ENCODE results near the gene GRAMD1A.

The GRAMD1A gene

DNA sequence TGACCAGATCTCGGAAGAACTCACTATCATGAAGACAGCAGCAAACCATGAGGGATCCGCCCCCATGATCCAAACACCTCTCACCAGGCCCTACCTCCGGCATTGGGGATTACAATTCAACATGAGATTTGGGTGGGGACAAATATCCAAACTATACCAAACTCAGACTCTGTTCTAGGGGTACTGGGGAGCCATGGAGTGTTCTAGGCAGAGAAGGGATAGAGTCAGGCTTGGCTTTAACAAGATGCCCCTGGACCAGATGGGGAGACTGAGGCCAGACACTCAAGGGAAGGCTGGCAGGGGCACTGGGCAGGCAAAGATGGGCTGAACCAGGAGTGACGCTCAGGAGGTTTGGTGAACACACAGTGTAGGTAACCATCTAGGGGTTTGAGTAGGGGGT lies 18.3 kb downstream of the GRAMD1A start:
- Histone ChIP-seq H3K9me3 (ENCODE audit: control extremely low read depth in 1 of 5, control insufficient read depth in 4 of 5, insufficient read depth in 2 of 5, low read depth in 1 of 5, low read length in 4 of 5) (no peaks in the 10 kb centered on the region), H3K27me3 (replicated peaks in 2 of 5; ENCODE audit: control insufficient read depth in 4 of 5, insufficient read depth in 5 of 5, low read length in 4 of 5) (no peaks in the 10 kb centered on the region), H3K36me3 (ENCODE audit: control insufficient read depth in 4 of 4, insufficient read depth in 4 of 4, low read length in 3 of 4) (peaks cover 18 to 88% (median 62%) of the 10 kb centered on the region in 4 experiments), H3K4me1 (ENCODE audit: control extremely low read depth in 1 of 4, control insufficient read depth in 4 of 4, insufficient read depth in 4 of 4, low read length in 3 of 4) (peaks cover 0 to 18% (median 16%) of the 10 kb centered on the region in 4 experiments), H3K4me3 (ENCODE audit: control insufficient read depth in 1 of 7, extremely low read depth in 1 of 7, insufficient read depth in 4 of 7, low read depth in 2 of 7, low read length in 6 of 7) (no peak overlapping the region), H3K27ac (ENCODE audit: insufficient read depth in 1 of 2, low read depth in 1 of 2, low read length in 2 of 2, poor library complexity in 1 of 2, severe bottlenecking in 2 of 2) (no peak overlapping the region)
- WGBS (ENCODE audit: insufficient coverage), result 100% methylated on average over 1 of the region's 4 CpGs
- no peak for DNase-seq
- CTCF ChIA-PET, result interaction anchor here (0.6 to 1.5 kb wide), 3 partner anchors 9 to 72 kb away, joined by 3 to 7 read pairs (median 4); no protein-coding TSS in a partner anchor
- POLR2A ChIA-PET, result no interaction called here

DNA sequence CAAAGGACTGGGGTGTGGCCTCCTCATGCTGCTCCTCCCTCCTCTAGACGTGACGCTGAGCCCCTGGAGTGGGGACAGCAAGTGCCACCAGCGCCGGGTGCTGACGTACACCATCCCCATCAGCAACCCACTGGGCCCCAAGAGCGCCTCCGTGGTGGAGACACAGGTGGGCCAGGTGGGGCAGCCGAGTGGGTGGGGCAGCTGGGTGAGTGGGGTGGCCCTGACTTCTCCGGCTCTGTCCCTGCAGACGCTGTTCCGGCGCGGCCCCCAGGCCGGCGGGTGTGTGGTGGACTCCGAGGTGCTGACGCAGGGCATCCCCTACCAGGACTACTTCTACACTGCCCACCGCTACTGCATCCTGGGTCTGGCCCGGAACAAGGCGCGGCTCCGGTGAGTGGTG lies 19.0 kb downstream of the GRAMD1A start:
- ChIA-PET CTCF (interaction anchor here (1.4 kb wide), 1 partner anchor 25 kb away, joined by 4 read pairs; no protein-coding TSS in a partner anchor), POLR2A (no interaction called here)
- no peak for DNase-seq
- Histone ChIP-seq H3K4me1 (ENCODE audit: control extremely low read depth in 1 of 4, control insufficient read depth in 4 of 4, insufficient read depth in 4 of 4, low read length in 3 of 4) (peaks cover 0 to 10% (median 8%) of the 10 kb centered on the region in 4 experiments), H3K9me3 (ENCODE audit: control extremely low read depth in 1 of 5, control insufficient read depth in 4 of 5, insufficient read depth in 2 of 5, low read depth in 1 of 5, low read length in 4 of 5) (no peaks in the 10 kb centered on the region), H3K4me3 (ENCODE audit: control insufficient read depth in 1 of 7, extremely low read depth in 1 of 7, insufficient read depth in 4 of 7, low read depth in 2 of 7, low read length in 6 of 7) (no peak overlapping the region), H3K27me3 (replicated peaks in 2 of 5; ENCODE audit: control insufficient read depth in 4 of 5, insufficient read depth in 5 of 5, low read length in 4 of 5) (no peaks in the 10 kb centered on the region), H3K36me3 (ENCODE audit: control insufficient read depth in 4 of 4, insufficient read depth in 4 of 4, low read length in 3 of 4) (peaks cover 20 to 88% (median 64%) of the 10 kb centered on the region in 4 experiments), H3K27ac (ENCODE audit: insufficient read depth in 1 of 2, low read depth in 1 of 2, low read length in 2 of 2, poor library complexity in 1 of 2, severe bottlenecking in 2 of 2) (no peak overlapping the region)
- WGBS (ENCODE audit: insufficient coverage), result 97% methylated on average over 15 of the region's 22 CpGs

DNA sequence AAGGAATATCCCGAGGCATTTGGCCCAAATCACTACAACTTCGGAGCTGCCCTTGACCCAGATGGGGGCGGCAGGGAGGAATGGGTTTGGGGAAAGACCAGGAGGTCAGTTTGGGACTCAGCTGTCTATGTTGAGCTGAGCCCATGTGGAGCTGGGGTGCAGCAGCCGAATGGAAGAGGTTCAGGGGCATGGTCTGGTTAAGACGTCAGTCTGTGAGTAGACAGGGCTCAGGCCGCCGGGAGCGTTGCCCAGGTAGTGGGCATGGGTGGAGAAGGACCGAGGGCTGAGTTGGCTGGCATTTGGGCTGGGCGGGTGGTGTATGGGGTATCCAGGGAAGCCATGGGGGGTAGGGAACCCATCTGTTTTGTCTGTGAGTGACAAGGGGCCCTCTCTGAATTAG lies 20.9 kb downstream of the GRAMD1A start:
- H3K36me3 ChIP-seq (ENCODE audit: control insufficient read depth in 4 of 4, insufficient read depth in 4 of 4, low read length in 3 of 4), result peaks cover 17 to 92% (median 63%) of the 10 kb centered on the region in 4 experiments
- ChIA-PET POLR2A (no interaction called here), CTCF (interaction anchor here (1.2 kb wide), 1 partner anchor 8 kb away, joined by 5 read pairs; no protein-coding TSS in a partner anchor)

DNA sequence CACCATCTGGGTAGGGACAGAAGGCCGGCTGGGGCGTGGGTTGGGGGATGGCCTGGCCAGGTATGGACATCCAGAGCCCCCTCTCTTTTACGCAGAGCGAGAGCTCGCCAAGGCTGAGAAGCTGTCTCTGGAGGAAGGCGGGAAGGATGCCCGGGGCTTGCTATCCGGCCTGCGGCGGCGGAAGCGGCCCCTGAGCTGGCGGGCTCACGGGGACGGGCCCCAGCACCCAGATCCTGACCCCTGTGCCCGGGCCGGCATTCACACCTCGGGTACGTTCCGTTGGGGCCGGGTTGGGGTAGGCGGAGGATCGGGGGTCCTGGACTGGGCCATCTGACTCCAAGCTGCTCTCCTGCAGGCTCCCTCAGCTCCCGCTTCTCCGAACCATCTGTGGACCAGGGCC lies 21.5 kb downstream of the GRAMD1A start:
- Histone ChIP-seq H3K4me1 (ENCODE audit: control extremely low read depth in 1 of 4, control insufficient read depth in 4 of 4, insufficient read depth in 4 of 4, low read length in 3 of 4) (peaks cover 0 to 3% (median 0%) of the 10 kb centered on the region in 4 experiments), H3K27ac (ENCODE audit: insufficient read depth in 1 of 2, low read depth in 1 of 2, low read length in 2 of 2, poor library complexity in 1 of 2, severe bottlenecking in 2 of 2) (no peak overlapping the region), H3K36me3 (ENCODE audit: control insufficient read depth in 4 of 4, insufficient read depth in 4 of 4, low read length in 3 of 4) (peaks cover 17 to 95% (median 67%) of the 10 kb centered on the region in 4 experiments), H3K9me3 (ENCODE audit: control extremely low read depth in 1 of 5, control insufficient read depth in 4 of 5, insufficient read depth in 2 of 5, low read depth in 1 of 5, low read length in 4 of 5) (no peaks in the 10 kb centered on the region), H3K4me3 (ENCODE audit: control insufficient read depth in 1 of 7, extremely low read depth in 1 of 7, insufficient read depth in 4 of 7, low read depth in 2 of 7, low read length in 6 of 7) (no peak overlapping the region), H3K27me3 (replicated peaks in 2 of 5; ENCODE audit: control insufficient read depth in 4 of 5, insufficient read depth in 5 of 5, low read length in 4 of 5) (no peaks in the 10 kb centered on the region)
- DNase-seq, result no peak
- ChIA-PET CTCF (interaction anchor here (1.0 to 1.2 kb wide), 2 partner anchors 8 to 22 kb away, joined by 4 to 5 read pairs; no protein-coding TSS in a partner anchor), POLR2A (no interaction called here)
- WGBS (ENCODE audit: insufficient coverage), result 95% methylated on average over 19 of the region's 25 CpGs

More for the DNA sequence above, 20.9 kb downstream of the GRAMD1A start:
- Histone ChIP-seq H3K4me3 (ENCODE audit: control insufficient read depth in 1 of 7, extremely low read depth in 1 of 7, insufficient read depth in 4 of 7, low read depth in 2 of 7, low read length in 6 of 7) (no peak overlapping the region), H3K9me3 (ENCODE audit: control extremely low read depth in 1 of 5, control insufficient read depth in 4 of 5, insufficient read depth in 2 of 5, low read depth in 1 of 5, low read length in 4 of 5) (no peaks in the 10 kb centered on the region), H3K27me3 (replicated peaks in 2 of 5; ENCODE audit: control insufficient read depth in 4 of 5, insufficient read depth in 5 of 5, low read length in 4 of 5) (no peaks in the 10 kb centered on the region), H3K27ac (ENCODE audit: insufficient read depth in 1 of 2, low read depth in 1 of 2, low read length in 2 of 2, poor library complexity in 1 of 2, severe bottlenecking in 2 of 2) (no peak overlapping the region), H3K4me1 (ENCODE audit: control extremely low read depth in 1 of 4, control insufficient read depth in 4 of 4, insufficient read depth in 4 of 4, low read length in 3 of 4) (peaks cover 0 to 3% (median 0%) of the 10 kb centered on the region in 4 experiments)
- DNase-seq, result no peak
- 100% methylated on average over 9 of the region's 10 CpGs for WGBS (ENCODE audit: insufficient coverage)

DNA sequence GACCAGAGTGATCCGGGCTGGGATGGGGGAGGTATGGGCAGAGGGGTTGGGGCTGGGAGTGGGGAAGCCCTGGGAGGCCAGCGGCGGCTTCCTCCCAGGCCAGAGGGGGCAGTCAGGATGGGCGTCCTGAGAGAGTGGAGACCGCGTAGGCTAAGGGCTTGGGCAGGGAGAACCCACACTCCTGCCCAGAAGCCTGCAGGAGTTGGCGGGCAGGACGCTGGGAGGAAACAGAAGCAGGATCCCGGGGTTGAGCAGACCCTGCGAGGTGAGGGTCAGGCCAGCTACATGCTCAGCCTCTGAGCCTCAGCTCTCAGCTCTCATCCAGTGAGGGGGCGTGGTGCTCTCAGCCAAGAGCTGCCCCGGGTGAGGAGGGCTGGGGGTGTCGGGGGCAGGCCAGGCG lies 22.3 kb downstream of the GRAMD1A start:
- Histone ChIP-seq H3K9me3 (ENCODE audit: control extremely low read depth in 1 of 5, control insufficient read depth in 4 of 5, insufficient read depth in 2 of 5, low read depth in 1 of 5, low read length in 4 of 5) (no peaks in the 10 kb centered on the region), H3K36me3 (ENCODE audit: control insufficient read depth in 4 of 4, insufficient read depth in 4 of 4, low read length in 3 of 4) (peaks cover 15 to 98% (median 68%) of the 10 kb centered on the region in 4 experiments), H3K27me3 (replicated peaks in 2 of 5; ENCODE audit: control insufficient read depth in 4 of 5, insufficient read depth in 5 of 5, low read length in 4 of 5) (no peaks in the 10 kb centered on the region), H3K4me1 (ENCODE audit: control extremely low read depth in 1 of 4, control insufficient read depth in 4 of 4, insufficient read depth in 4 of 4, low read length in 3 of 4) (no peaks in the 10 kb centered on the region), H3K27ac (ENCODE audit: insufficient read depth in 1 of 2, low read depth in 1 of 2, low read length in 2 of 2, poor library complexity in 1 of 2, severe bottlenecking in 2 of 2) (no peak overlapping the region), H3K4me3 (ENCODE audit: control insufficient read depth in 1 of 7, extremely low read depth in 1 of 7, insufficient read depth in 4 of 7, low read depth in 2 of 7, low read length in 6 of 7) (no peak overlapping the region)
- 86% methylated on average over 8 of the region's 14 CpGs for WGBS (ENCODE audit: insufficient coverage)
- CTCF ChIA-PET, result interaction anchor here (1.0 kb wide), 1 partner anchor 22 kb away, joined by 4 read pairs; no protein-coding TSS in a partner anchor
- POLR2A ChIA-PET, result no interaction called here
- no peak for DNase-seq

DNA sequence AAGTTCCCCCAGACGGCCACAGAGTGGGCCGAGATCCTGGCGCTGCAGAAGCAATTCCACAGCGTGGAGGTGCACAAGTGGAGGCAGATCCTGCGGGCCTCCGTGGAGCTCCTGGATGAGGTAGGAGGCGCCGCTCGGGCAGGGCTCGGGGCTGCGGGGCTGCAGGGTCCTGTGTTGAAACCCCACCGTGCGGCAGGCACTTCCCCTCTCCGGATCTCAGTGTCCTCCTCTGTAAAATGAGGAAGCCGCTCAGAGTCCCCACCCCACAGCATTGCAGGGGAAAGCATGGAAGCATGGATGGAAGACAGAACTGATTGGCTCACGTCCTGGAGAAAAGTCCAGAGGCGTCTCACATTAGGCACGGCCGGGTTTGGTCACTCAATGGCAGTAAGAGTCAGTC lies 23.3 kb downstream of the GRAMD1A start:
- 86% methylated on average over 19 of the region's 19 CpGs for WGBS (ENCODE audit: insufficient coverage)
- POLR2A ChIA-PET, result no interaction called here
- no peak overlapping the region for H3K4me3 ChIP-seq (ENCODE audit: control insufficient read depth in 1 of 7, extremely low read depth in 1 of 7, insufficient read depth in 4 of 7, low read depth in 2 of 7, low read length in 6 of 7)
- CTCF ChIA-PET, result interaction anchor here (0.6 kb wide), 1 partner anchor 210 kb away, joined by 3 read pairs; no protein-coding TSS in a partner anchor
- no peak for DNase-seq
- no peaks in the 10 kb centered on the region for H3K4me1 ChIP-seq (ENCODE audit: control extremely low read depth in 1 of 4, control insufficient read depth in 4 of 4, insufficient read depth in 4 of 4, low read length in 3 of 4)
- no peaks in the 10 kb centered on the region for H3K9me3 ChIP-seq (ENCODE audit: control extremely low read depth in 1 of 5, control insufficient read depth in 4 of 5, insufficient read depth in 2 of 5, low read depth in 1 of 5, low read length in 4 of 5)
- H3K27me3 ChIP-seq (replicated peaks in 2 of 5; ENCODE audit: control insufficient read depth in 4 of 5, insufficient read depth in 5 of 5, low read length in 4 of 5), result peaks cover 0 to 3% (median 0%) of the 10 kb centered on the region in 5 experiments
- peaks cover 16 to 98% (median 67%) of the 10 kb centered on the region in 4 experiments for H3K36me3 ChIP-seq (ENCODE audit: control insufficient read depth in 4 of 4, insufficient read depth in 4 of 4, low read length in 3 of 4)
- H3K27ac ChIP-seq (ENCODE audit: insufficient read depth in 1 of 2, low read depth in 1 of 2, low read length in 2 of 2, poor library complexity in 1 of 2, severe bottlenecking in 2 of 2), result no peak overlapping the region

DNA sequence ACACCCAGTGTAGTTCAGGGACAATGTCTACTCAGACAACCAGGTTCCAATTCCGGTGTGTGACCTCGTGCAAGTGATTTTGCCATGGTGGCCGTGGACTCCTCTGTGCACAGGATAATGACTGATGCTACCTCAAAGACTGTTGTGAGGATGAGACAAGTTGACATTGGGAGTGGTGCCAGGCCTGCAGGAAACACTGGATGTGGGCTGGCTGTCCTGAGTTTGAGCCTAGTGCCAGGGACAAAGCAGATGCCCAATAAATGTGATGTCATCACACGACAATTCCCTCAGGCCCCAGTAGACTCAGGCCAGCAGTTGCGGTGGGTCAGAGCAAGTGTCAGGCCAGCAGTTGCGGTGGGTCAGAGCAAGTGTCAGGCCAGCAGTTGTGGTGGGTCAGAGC lies 24.0 kb downstream of the GRAMD1A start:
- over 99% methylated on average over 6 of the region's 6 CpGs for WGBS (ENCODE audit: insufficient coverage)
- no peaks in the 10 kb centered on the region for H3K4me1 ChIP-seq (ENCODE audit: control extremely low read depth in 1 of 4, control insufficient read depth in 4 of 4, insufficient read depth in 4 of 4, low read length in 3 of 4)
- H3K27me3 ChIP-seq (replicated peaks in 2 of 5; ENCODE audit: control insufficient read depth in 4 of 5, insufficient read depth in 5 of 5, low read length in 4 of 5), result peaks cover 0 to 4% (median 0%) of the 10 kb centered on the region in 5 experiments
- ChIA-PET POLR2A (no interaction called here), CTCF (no interaction called here)
- no peaks in the 10 kb centered on the region for H3K9me3 ChIP-seq (ENCODE audit: control extremely low read depth in 1 of 5, control insufficient read depth in 4 of 5, insufficient read depth in 2 of 5, low read depth in 1 of 5, low read length in 4 of 5)
- no peak overlapping the region for H3K27ac ChIP-seq (ENCODE audit: insufficient read depth in 1 of 2, low read depth in 1 of 2, low read length in 2 of 2, poor library complexity in 1 of 2, severe bottlenecking in 2 of 2)
- peaks cover 17 to 92% (median 61%) of the 10 kb centered on the region in 4 experiments for H3K36me3 ChIP-seq (ENCODE audit: control insufficient read depth in 4 of 4, insufficient read depth in 4 of 4, low read length in 3 of 4)
- no peak overlapping the region for H3K4me3 ChIP-seq (ENCODE audit: control insufficient read depth in 1 of 7, extremely low read depth in 1 of 7, insufficient read depth in 4 of 7, low read depth in 2 of 7, low read length in 6 of 7)
- DNase-seq, result no peak
